ENCODE results near the gene APOE.
A peak's percentile ranks its signal among the peaks of the same experiment; 100 is the strongest.

The APOE gene

GRCh38 chr19:44954278-44954648 is 48.7 kb downstream of the APOE start:
- H3K9me3 Mint-ChIP-seq = no peaks in the 10 kb centered on the region
- peaks cover 38% of the 10 kb centered on the region for H3K4me1 Mint-ChIP-seq
- no peak for TF ChIP-seq CTCF (IDR thresholded peaks at IDR 0.05; ENCODE audit: unreplicated experiment in 3 of 3)
- H3K27me3 Mint-ChIP-seq (ENCODE audit: low read depth) = no peaks in the 10 kb centered on the region
- peak overlapping the region; percentile 98 to 99 (median 99) for H3K27ac Mint-ChIP-seq
- peak overlapping the region; percentile 94 to 97 (median 96) for H3K4me3 Mint-ChIP-seq
- no peaks in the 10 kb centered on the region for H3K36me3 Mint-ChIP-seq (ENCODE audit: low read depth)

GRCh38 chr19:44954649-44955504 is 49.3 kb downstream of the APOE start, which contains the start of gene CLPTM1:
TSS of gene CLPTM1 (plus strand) at chr19:44955380. CDS start at chr19:44955396, 16 bp downstream.
- no peak for TF ChIP-seq CTCF (IDR thresholded peaks at IDR 0.05; ENCODE audit: unreplicated experiment in 3 of 3)
- Mint-ChIP-seq H3K27ac (peak within 1 kb of the TSS; percentile 98 to 99 (median 99)), H3K27me3 (ENCODE audit: low read depth) (no peaks in the 10 kb centered on the region), H3K4me1 (peaks cover 42% of the 10 kb centered on the region), H3K36me3 (ENCODE audit: low read depth) (no peaks in the 10 kb centered on the region), H3K4me3 (peak within 1 kb of the TSS; percentile 95 to 99 (median 96)), H3K9me3 (no peaks in the 10 kb centered on the region)

GRCh38 chr19:44955505-44956439 is 50.2 kb downstream of the APOE start:
- Mint-ChIP-seq H3K27me3 (ENCODE audit: low read depth) (no peaks in the 10 kb centered on the region), H3K9me3 (no peaks in the 10 kb centered on the region)
- TF ChIP-seq CTCF (IDR thresholded peaks at IDR 0.05; ENCODE audit: unreplicated experiment in 3 of 3) = no peak

GRCh38 chr19:44957526-44957925 is 51.9 kb downstream of the APOE start:
- peak overlapping the region; percentile 95 to 99 (median 96) for H3K4me3 Mint-ChIP-seq
- peaks cover 55% of the 10 kb centered on the region for H3K4me1 Mint-ChIP-seq
- no peaks in the 10 kb centered on the region for H3K27me3 Mint-ChIP-seq (ENCODE audit: low read depth)
- peaks cover 11% of the 10 kb centered on the region for H3K36me3 Mint-ChIP-seq (ENCODE audit: low read depth)
- no peaks in the 10 kb centered on the region for H3K9me3 Mint-ChIP-seq
- no peak for TF ChIP-seq CTCF (IDR thresholded peaks at IDR 0.05; ENCODE audit: unreplicated experiment in 3 of 3)
- H3K27ac Mint-ChIP-seq = no peak overlapping the region

More at GRCh38 chr19:44955505-44956439, 50.2 kb downstream of the APOE start:
- peak overlapping the region; percentile 71 to 98 (median 71) for H3K27ac Mint-ChIP-seq
- peaks cover 51% of the 10 kb centered on the region for H3K4me1 Mint-ChIP-seq
- no peaks in the 10 kb centered on the region for H3K36me3 Mint-ChIP-seq (ENCODE audit: low read depth)
- peak overlapping the region; percentile 95 to 99 (median 96) for H3K4me3 Mint-ChIP-seq

- Mint-ChIP-seq H3K4me3 (peak overlapping the region; percentile 7 to 99 (median 95)), H3K36me3 (ENCODE audit: low read depth) (peaks cover 13% of the 10 kb centered on the region), H3K9me3 (no peaks in the 10 kb centered on the region), H3K27me3 (ENCODE audit: low read depth) (no peaks in the 10 kb centered on the region), H3K4me1 (peaks cover 55% of the 10 kb centered on the region), H3K27ac (no peak overlapping the region)
- TF ChIP-seq CTCF (IDR thresholded peaks at IDR 0.05; ENCODE audit: unreplicated experiment in 3 of 3) = no peak
These were observed 52.5 kb downstream of the APOE start for GRCh38 chr19:44958090-44958489.
